Caco-2 (cell line): ENCODE results near the gene LRP1B. TPM values are rescaled to one million over a fixed set of nuclear protein-coding genes. Genes with fewer than 3 reads are reported as not detected.
A peak's percentile ranks its signal among the peaks of the same experiment; 100 is the strongest.

Experiments
- BruUV-seq: library from RNA; stranded (reverse); fragments of 400-500 nt; replicated peaks from 2 replicates; lab custom pipeline; 2021; lab: Mats Ljungman, UMichigan
- CTCF ChIA-PET: fragments of 300-600 bp; sonication (Branson Sonifier 250); formaldehyde crosslinking; loops from one replicate; lab custom pipeline; 2022; ENCODE audit warnings: antibody characterized with exemption; lab: Charles Lee
- POLR2A ChIA-PET: fragments of 300-600 bp; sonication (Branson Sonifier 250); formaldehyde crosslinking; loops from one replicate; lab custom pipeline; 2022; ENCODE audit warnings: antibody characterized with exemption; lab: Charles Lee
- DNase-seq, 2 experiments: peaks; one replicate each; pipeline versions ENCODE4 v3.0.0 to v3.0.0-alpha.2; 2020 to 2022
- H3K27me3 ChIP-seq: replicated peaks from 2 replicates; pipeline ENCODE4 v1.6.0; 2011; ENCODE audit warnings: low read length; ENCODE audit not compliant: control insufficient read depth, insufficient read depth
- H3K36me3 ChIP-seq: 2 replicates; pipeline ENCODE4 v1.5.1; 2011; ENCODE audit warnings: low read length; ENCODE audit not compliant: control insufficient read depth, insufficient read depth
- H3K4me1 ChIP-seq: fragments of 250-450 bp; sonication (Bioruptor Pico); 2 replicates; pipeline ENCODE4 v1.5.1; 2020; ENCODE audit warnings: mild to moderate bottlenecking
- H3K4me3 ChIP-seq: 2 replicates; pipeline ENCODE4 v1.5.1; 2011; ENCODE audit warnings: low read depth, mild to moderate bottlenecking, control low read depth, low read length
- H3K9me3 ChIP-seq: fragments of 250-450 bp; sonication (Bioruptor Pico); 2 replicates; pipeline ENCODE4 v1.5.1; 2020; ENCODE audit warnings: mild to moderate bottlenecking, moderate library complexity
- H3K27ac Mint-ChIP-seq: one replicate; pipeline ENCODE4 v1.8.0; 2022; ENCODE audit warnings: mixed read lengths; ENCODE audit not compliant: unreplicated experiment
- H3K27me3 Mint-ChIP-seq: one replicate; pipeline ENCODE4 v1.8.0; 2022; ENCODE audit warnings: mixed read lengths; ENCODE audit not compliant: insufficient read depth, unreplicated experiment
- H3K36me3 Mint-ChIP-seq: one replicate; pipeline ENCODE4 v1.8.0; 2022; ENCODE audit warnings: mild to moderate bottlenecking, mixed read lengths; ENCODE audit not compliant: insufficient read depth, unreplicated experiment
- H3K4me1 Mint-ChIP-seq: one replicate; pipeline ENCODE4 v1.8.0; 2022; ENCODE audit warnings: low read depth, mixed read lengths; ENCODE audit not compliant: unreplicated experiment
- H3K4me3 Mint-ChIP-seq: one replicate; pipeline ENCODE4 v1.8.0; 2022; ENCODE audit warnings: mild to moderate bottlenecking, moderate library complexity, mixed read lengths; ENCODE audit not compliant: unreplicated experiment
- H3K9me3 Mint-ChIP-seq: one replicate; pipeline ENCODE4 v1.8.0; 2022; ENCODE audit warnings: mixed read lengths; ENCODE audit not compliant: unreplicated experiment
- CTCF ChIP-seq, 2 experiments: fragments of 200-600 bp in 1 of 2; IDR thresholded peaks; 1 replicate in 1 of 2; 2 replicates in 1 of 2; pipeline versions ENCODE4 v1.5.1 to v1.8.0; 2011 to 2022; ENCODE audit warnings: antibody characterized with exemption in 1 of 2, control low read depth in 1 of 2, inconsistent platforms in 1 of 2, low read depth in 1 of 2, low read length in 1 of 2, mild to moderate bottlenecking in 1 of 2, moderate library complexity in 1 of 2; ENCODE audit not compliant: insufficient read depth in 1 of 2, severe bottlenecking in 1 of 2, unreplicated experiment in 1 of 2
- intact Hi-C: fragments of 100-400 bp; cut with micrococcal nuclease; formaldehyde crosslinking; loops from one replicate; pipeline ENCODE4 v1.10.0; 2022; ENCODE audit not compliant: unreplicated experiment
- total RNA-seq: library from RNA; stranded (reverse); gene quantifications from 2 replicates; pipeline ENCODE4 v1.2.3, GENCODE V29; 2022

LRP1B gene
- total RNA-seq, 1 experiment from 2014 or later = not detected

DNA sequence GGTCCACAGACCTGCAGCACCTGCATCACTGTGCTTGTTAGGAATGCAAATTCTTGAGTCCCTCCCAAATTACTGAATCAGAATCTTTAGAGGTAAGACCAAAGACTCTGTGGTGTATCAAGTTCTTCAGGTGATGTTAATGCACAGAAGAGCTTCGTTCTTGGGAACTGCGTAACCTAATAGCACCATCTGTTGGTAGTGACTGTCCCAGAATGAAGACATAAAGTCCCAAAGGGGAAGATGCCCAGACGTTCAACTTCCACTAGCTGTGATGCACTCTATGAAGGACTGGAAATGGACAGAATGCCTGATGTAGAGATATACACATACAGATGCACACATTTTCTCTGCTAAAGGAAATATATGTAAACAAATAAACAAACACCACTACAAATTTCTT lies 576.0 kb downstream of the LRP1B start:
- H3K27ac Mint-ChIP-seq = no peak overlapping the region
- BruUV-seq = no TSS peak
- CTCF ChIA-PET = interaction anchor here (0.7 kb wide), 2 partner anchors 30 to 86 kb away, joined by 3 read pairs; no protein-coding TSS in a partner anchor
- H3K9me3 ChIP-seq = no peaks in the 10 kb centered on the region
- H3K36me3 Mint-ChIP-seq = no peaks in the 10 kb centered on the region
- no peak overlapping the region for H3K4me3 Mint-ChIP-seq
- H3K36me3 ChIP-seq = no peaks in the 10 kb centered on the region
- H3K4me1 ChIP-seq = no peaks in the 10 kb centered on the region
- peak; percentile 59 to 62 for TF ChIP-seq CTCF (IDR thresholded peaks at IDR 0.05; ENCODE audit: insufficient read depth in 1 of 2, low read depth in 1 of 2, low read length in 1 of 2, severe bottlenecking in 1 of 2, unreplicated experiment in 1 of 2)
- H3K27me3 Mint-ChIP-seq = no peaks in the 10 kb centered on the region
- POLR2A ChIA-PET = no interaction called here
- intact Hi-C loops = loop anchor here (2.0 to 5.0 kb wide), 2 partner anchors 244 to 582 kb away; no protein-coding TSS in a partner anchor
- H3K4me3 ChIP-seq = no peak overlapping the region
- H3K27me3 ChIP-seq = no peaks in the 10 kb centered on the region
- peak; percentile 32 to 44 for DNase-seq
- H3K4me1 Mint-ChIP-seq = no peaks in the 10 kb centered on the region
- H3K9me3 Mint-ChIP-seq = no peaks in the 10 kb centered on the region

DNA sequence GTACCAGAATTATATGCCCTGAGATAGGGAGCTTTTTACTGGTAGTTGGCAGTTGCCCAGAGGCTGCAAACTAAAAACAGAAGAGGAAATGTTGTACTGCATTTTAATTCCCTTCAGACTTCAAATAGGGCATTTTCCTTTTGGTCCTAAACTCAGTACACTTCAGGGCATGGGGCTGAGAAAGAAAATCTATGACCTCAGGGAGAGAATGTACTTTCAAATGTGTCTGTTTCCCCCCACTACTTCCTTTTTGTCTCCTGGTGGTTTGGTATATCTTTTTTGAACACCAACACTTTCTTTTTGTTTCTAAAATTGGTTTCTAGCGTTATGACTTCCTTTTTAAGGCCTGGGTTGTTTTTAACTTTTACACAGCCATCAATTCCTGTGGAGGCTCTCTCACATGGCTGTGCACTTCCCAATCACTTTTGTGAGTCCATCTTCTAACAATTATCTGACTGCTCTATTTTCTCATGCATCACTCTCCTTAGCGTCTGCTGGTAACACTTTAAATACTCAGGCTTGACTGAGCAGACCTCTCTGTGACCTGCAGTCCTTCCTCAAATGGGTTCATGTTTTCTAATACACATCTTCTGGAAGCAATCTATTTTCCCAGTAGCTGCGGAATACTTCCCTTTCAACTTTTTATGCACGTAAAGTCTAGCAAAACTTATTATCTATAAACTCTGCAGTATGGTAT lies 596.0 kb downstream of the LRP1B start:
- Mint-ChIP-seq H3K4me3 (no peak overlapping the region), H3K4me1 (peaks cover 6% of the 10 kb centered on the region), H3K27ac (no peak overlapping the region), H3K27me3 (peaks cover 3% of the 10 kb centered on the region), H3K9me3 (no peaks in the 10 kb centered on the region), H3K36me3 (no peaks in the 10 kb centered on the region)
- H3K27me3 ChIP-seq = no peaks in the 10 kb centered on the region
- no peak for TF ChIP-seq CTCF (IDR thresholded peaks at IDR 0.05; ENCODE audit: insufficient read depth in 1 of 2, low read depth in 1 of 2, low read length in 1 of 2, severe bottlenecking in 1 of 2, unreplicated experiment in 1 of 2)
- no peaks in the 10 kb centered on the region; the same call in 1 of the 2 replicates for H3K9me3 ChIP-seq
- DNase-seq = no peak
- H3K36me3 ChIP-seq = no peaks in the 10 kb centered on the region
- H3K4me3 ChIP-seq = no peak overlapping the region
- intact Hi-C loops = no loop called here
- CTCF ChIA-PET = no interaction called here
- POLR2A ChIA-PET = no interaction called here
- no peaks in the 10 kb centered on the region for H3K4me1 ChIP-seq
- no TSS peak for BruUV-seq

GRCh38 chr2:141529659-141530058 lies 601.2 kb downstream of the LRP1B start:
- Mint-ChIP-seq H3K9me3 (no peaks in the 10 kb centered on the region), H3K27ac (no peak overlapping the region), H3K4me3 (no peak overlapping the region), H3K36me3 (no peaks in the 10 kb centered on the region), H3K4me1 (peaks cover 6% of the 10 kb centered on the region), H3K27me3 (peaks cover 3% of the 10 kb centered on the region)
- ChIA-PET CTCF (no interaction called here), POLR2A (no interaction called here)
- no peaks in the 10 kb centered on the region for H3K36me3 ChIP-seq
- no peak for TF ChIP-seq CTCF (IDR thresholded peaks at IDR 0.05; ENCODE audit: insufficient read depth in 1 of 2, low read depth in 1 of 2, low read length in 1 of 2, severe bottlenecking in 1 of 2, unreplicated experiment in 1 of 2)
- H3K4me1 ChIP-seq = no peaks in the 10 kb centered on the region
- no peak overlapping the region for H3K4me3 ChIP-seq
- H3K27me3 ChIP-seq = no peaks in the 10 kb centered on the region
- BruUV-seq = no TSS peak
- intact Hi-C loops = no loop called here
- H3K9me3 ChIP-seq = no peaks in the 10 kb centered on the region; the same call in 1 of the 2 replicates
- DNase-seq = no peak
